H1 (cell line): ENCODE measurements around the gene FAM219A. TPM values are rescaled to one million over a fixed set of nuclear protein-coding genes. Genes with fewer than 3 reads are reported as not detected.

Experiments
- CBX8 ChIP-seq: fragments of 300-800, 300-1000 bp; sonication (generic); IDR thresholded peaks from 2 replicates; pipeline ENCODE4 v1.7.1; 2016; ENCODE audit warnings: low read depth, low read length, borderline replicate concordance
- EGR1 ChIP-seq: IDR thresholded peaks from 2 replicates; pipeline ENCODE4 v1.6.1; 2011; ENCODE audit warnings: low read depth, low read length, borderline replicate concordance
- ZNF274 ChIP-seq: IDR thresholded peaks from 2 replicates; pipeline ENCODE4 v1.7.0; 2012; ENCODE audit warnings: low read length, borderline replicate concordance; ENCODE audit errors: extremely low read depth
- polyA plus RNA-seq, 7 experiments: library from polyadenylated mRNA; depleted of rRNA in 3 of 7; stranded (reverse) in 5 of 7; unstranded in 2 of 7; fragments of >200 nt in 5 of 7; fragments of 200-250 nt in 2 of 7; gene quantifications; 1 replicate in 5 of 7; 2 replicates in 1 of 7; 4 replicates in 1 of 7; pipeline versions ENCODE4 v1.2.1 to v1.2.3, GENCODE V29; 2011 to 2013; ENCODE audit warnings: missing spikeins in 2 of 7, mixed read lengths in 2 of 7
- total RNA-seq: library from RNA; stranded (reverse); fragmentation: NEBNext Ultra II Directional; extraction: Animal tissue kit (Norgen Biotek cat#: 25700); gene quantifications from 2 replicates; pipeline ENCODE4 v1.2.1, GENCODE V29; 2021
- TF ChIP-seq, protein P1 (sequence below): IDR thresholded peaks from 2 replicates; pipeline ENCODE4 v1.6.1; 2011; ENCODE audit warnings: low read length, improper control_type of control experiment

FAM219A gene
- total and polyA plus RNA-seq, 2 of the 8 experiments (the other 6 are each of a cell fraction or from before 2014, with no cell fraction given): 7.7 to 10.4 TPM

DNA sequence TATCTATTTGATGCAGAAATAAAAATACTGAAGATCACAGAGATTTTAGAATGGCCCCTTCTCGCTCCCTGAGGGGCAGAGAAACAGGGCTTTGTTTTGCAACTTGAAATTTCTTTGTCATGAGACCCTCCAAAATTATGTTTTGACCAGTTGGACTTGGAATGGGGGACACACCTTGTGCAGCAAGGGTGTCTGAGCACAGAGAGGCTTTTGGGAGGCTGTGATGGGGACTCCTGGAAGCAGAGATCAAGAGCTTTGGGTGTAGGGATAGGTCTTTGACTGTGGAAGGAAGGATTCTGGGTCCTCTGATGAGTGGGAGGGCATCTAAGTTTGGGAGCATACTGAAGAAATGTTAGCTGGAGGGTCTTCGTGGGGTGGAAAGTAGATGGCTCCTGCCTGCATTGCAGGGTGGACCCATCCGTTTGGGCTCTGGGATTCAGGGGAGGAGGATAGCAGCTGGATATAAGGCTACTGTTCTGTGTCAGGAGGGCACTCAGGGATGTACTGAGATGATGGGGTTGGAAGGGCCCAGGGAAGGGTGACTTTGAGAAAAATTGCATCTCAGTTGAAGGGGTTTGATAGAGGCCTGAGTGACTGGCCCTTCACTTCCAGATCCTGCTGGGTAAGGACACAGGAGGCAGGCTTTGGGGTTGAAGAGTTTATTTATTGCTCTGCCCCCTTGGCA, 79.9 kb downstream of the FAM219A start (continued):
- TF ChIP-seq, protein P1, sequence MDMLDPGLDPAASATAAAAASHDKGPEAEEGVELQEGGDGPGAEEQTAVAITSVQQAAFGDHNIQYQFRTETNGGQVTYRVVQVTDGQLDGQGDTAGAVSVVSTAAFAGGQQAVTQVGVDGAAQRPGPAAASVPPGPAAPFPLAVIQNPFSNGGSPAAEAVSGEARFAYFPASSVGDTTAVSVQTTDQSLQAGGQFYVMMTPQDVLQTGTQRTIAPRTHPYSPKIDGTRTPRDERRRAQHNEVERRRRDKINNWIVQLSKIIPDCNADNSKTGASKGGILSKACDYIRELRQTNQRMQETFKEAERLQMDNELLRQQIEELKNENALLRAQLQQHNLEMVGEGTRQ: no peak
- TF ChIP-seq EGR1 (no peak), CBX8 (no peak), ZNF274 (no peak)
